ENCODE data around the gene SYK. TPM values are rescaled to one million over a fixed set of nuclear protein-coding genes. Genes with fewer than 3 reads are reported as not detected.

Gene SYK
- total RNA-seq, 1 donor from 2014 or later = 13.0 TPM

- Mint-ChIP-seq H3K9me3 (no peaks in the 10 kb centered on the region), H3K36me3 (no peaks in the 10 kb centered on the region), H3K27me3 (peaks cover 29% of the 10 kb centered on the region), H3K27ac (no peak overlapping the region), H3K4me3 (no peak overlapping the region), H3K4me1 (ENCODE audit: unreplicated experiment) (peaks cover 24% of the 10 kb centered on the region)
- DNase-seq (ENCODE audit: extremely low spot score, unreplicated experiment) = no peak
- no peak for TF ChIP-seq CTCF (conservative IDR thresholded peaks at IDR 0.05)
These were observed 5.4 kb downstream of the SYK start for GRCh38 chr9:90807006-90807405.

- no peak for TF ChIP-seq CTCF (conservative IDR thresholded peaks at IDR 0.05)
- no peak for DNase-seq (ENCODE audit: extremely low spot score, unreplicated experiment)
- Mint-ChIP-seq H3K36me3 (no peaks in the 10 kb centered on the region), H3K4me1 (ENCODE audit: unreplicated experiment) (peaks cover 20% of the 10 kb centered on the region), H3K4me3 (no peak overlapping the region), H3K9me3 (no peaks in the 10 kb centered on the region), H3K27ac (no peak overlapping the region), H3K27me3 (peaks cover 15% of the 10 kb centered on the region)
These were observed 6.8 kb downstream of the SYK start for GRCh38 chr9:90808398-90808797.

- Mint-ChIP-seq H3K9me3 (no peaks in the 10 kb centered on the region), H3K36me3 (no peaks in the 10 kb centered on the region), H3K27me3 (peaks cover 11% of the 10 kb centered on the region), H3K27ac (no peak overlapping the region), H3K4me1 (ENCODE audit: unreplicated experiment) (peaks cover 18% of the 10 kb centered on the region), H3K4me3 (no peak overlapping the region)
- no peak for TF ChIP-seq CTCF (conservative IDR thresholded peaks at IDR 0.05)
- DNase-seq (ENCODE audit: extremely low spot score, unreplicated experiment) = no peak
These were observed 7.5 kb downstream of the SYK start for GRCh38 chr9:90808890-90809685.

GRCh38 chr9:90810691-90811090 is 9.1 kb downstream of the SYK start:
- Mint-ChIP-seq H3K4me1 (ENCODE audit: unreplicated experiment) (peaks cover 12% of the 10 kb centered on the region), H3K36me3 (no peaks in the 10 kb centered on the region)

GRCh38 chr9:90813046-90813445 is 11.4 kb downstream of the SYK start:
- DNase-seq (ENCODE audit: extremely low spot score, unreplicated experiment) = no peak
- H3K4me1 Mint-ChIP-seq (ENCODE audit: unreplicated experiment) = peaks cover 17% of the 10 kb centered on the region

More at GRCh38 chr9:90810691-90811090, 9.1 kb downstream of the SYK start:
- no peak overlapping the region for H3K27ac Mint-ChIP-seq
- TF ChIP-seq CTCF (conservative IDR thresholded peaks at IDR 0.05) = no peak
- no peaks in the 10 kb centered on the region for H3K27me3 Mint-ChIP-seq
- H3K9me3 Mint-ChIP-seq = no peaks in the 10 kb centered on the region
- no peak overlapping the region for H3K4me3 Mint-ChIP-seq
- DNase-seq (ENCODE audit: extremely low spot score, unreplicated experiment) = no peak

More at GRCh38 chr9:90813046-90813445, 11.4 kb downstream of the SYK start:
- peaks cover 4% of the 10 kb centered on the region for H3K36me3 Mint-ChIP-seq
- no peaks in the 10 kb centered on the region for H3K9me3 Mint-ChIP-seq
- H3K4me3 Mint-ChIP-seq = no peak overlapping the region
- no peak for TF ChIP-seq CTCF (conservative IDR thresholded peaks at IDR 0.05)
- no peak overlapping the region for H3K27ac Mint-ChIP-seq
- no peaks in the 10 kb centered on the region for H3K27me3 Mint-ChIP-seq

Measured in type B pancreatic cell (in vitro differentiated cells).